Suprapubic skin (tissue), 4 donors: Measurements from ENCODE around the gene SEMA7A.

Source experiments
- CTCF ChIP-seq, 2 donors: fragments of 200-600 bp in 1 of 2; fragments of 450-650 bp in 1 of 2; sonication (generic) in 1 of 2; IDR thresholded peaks; one replicate each; pipeline ENCODE4 v1.5.1; 2016 to 2019; ENCODE audit warnings: antibody characterized with exemption in 2 of 2, mild to moderate bottlenecking in 1 of 2, moderate library complexity in 1 of 2
- EP300 ChIP-seq: sonication (generic); formaldehyde crosslinking; IDR thresholded peaks from one replicate; pipeline ENCODE4 v1.6.1; 2017; ENCODE audit warnings: antibody characterized with exemption
- POLR2A ChIP-seq, 2 donors: fragments of 450-650 bp; IDR thresholded peaks; one replicate each; pipeline ENCODE4 v1.6.1; 2017; ENCODE audit warnings: antibody characterized with exemption in 2 of 2, mild to moderate bottlenecking in 2 of 2, moderate library complexity in 2 of 2
- POLR2AphosphoS5 ChIP-seq, 3 donors: sonication (generic); formaldehyde crosslinking; IDR thresholded peaks; one replicate each; pipeline ENCODE4 v1.6.1; 2017; ENCODE audit warnings: antibody characterized with exemption in 3 of 3

- TF ChIP-seq CTCF (IDR thresholded peaks at IDR 0.05) (no peak), POLR2AphosphoS5 (IDR thresholded peaks at IDR 0.05) (no peak), POLR2A (IDR thresholded peaks at IDR 0.05) (no peak), EP300 (no peak)
Observed at GRCh38 chr15:74411686-74412085, 22.1 kb downstream of the SEMA7A start.
